HUES48 (cell line): ENCODE results near the gene RFK.

Experiments used
- H3K27ac ChIP-seq: one replicate; pipeline ENCODE4 v1.7.0; 2013; ENCODE audit warnings: low read depth, low read length, inconsistent platforms
- H3K27me3 ChIP-seq: 2 replicates; pipeline ENCODE4 v1.6.1; 2013; ENCODE audit warnings: mild to moderate bottlenecking, low read length; ENCODE audit not compliant: control insufficient read depth, insufficient read depth
- H3K36me3 ChIP-seq: 2 replicates; pipeline ENCODE4 v1.6.1; 2013; ENCODE audit warnings: low read length; ENCODE audit not compliant: control insufficient read depth, insufficient read depth
- H3K4me1 ChIP-seq: 2 replicates; pipeline ENCODE4 v1.6.1; 2013; ENCODE audit warnings: mild to moderate bottlenecking, low read length; ENCODE audit not compliant: control insufficient read depth, insufficient read depth
- H3K4me3 ChIP-seq: 2 replicates; pipeline ENCODE4 v1.5.1; 2013; ENCODE audit warnings: mild to moderate bottlenecking, low read depth, low read length
- H3K9ac ChIP-seq: 2 replicates; pipeline ENCODE4 v1.6.1; 2013; ENCODE audit warnings: mild to moderate bottlenecking, low read depth, low read length, moderate library complexity
- H3K9me3 ChIP-seq: 2 replicates; pipeline ENCODE4 v1.6.1; 2013; ENCODE audit warnings: low read length; ENCODE audit not compliant: control insufficient read depth, insufficient read depth

RFK gene

GRCh38 chr9:76354221-76354620 lies 40.0 kb downstream of the RFK start:
- H3K4me3 ChIP-seq = no peak overlapping the region
- H3K4me1 ChIP-seq = no peaks in the 10 kb centered on the region
- H3K36me3 ChIP-seq = no peaks in the 10 kb centered on the region
- H3K27ac ChIP-seq = no peak overlapping the region
- no peak overlapping the region for H3K9ac ChIP-seq
- H3K9me3 ChIP-seq = no peaks in the 10 kb centered on the region
- H3K27me3 ChIP-seq = no peaks in the 10 kb centered on the region

- Histone ChIP-seq H3K9ac (no peak overlapping the region), H3K27me3 (no peaks in the 10 kb centered on the region), H3K27ac (no peak overlapping the region), H3K9me3 (no peaks in the 10 kb centered on the region), H3K36me3 (no peaks in the 10 kb centered on the region), H3K4me3 (no peak overlapping the region), H3K4me1 (no peaks in the 10 kb centered on the region)
These were observed 40.9 kb downstream of the RFK start for GRCh38 chr9:76353280-76353679.

GRCh38 chr9:76352026-76352620 lies 42.1 kb downstream of the RFK start:
- Histone ChIP-seq H3K9ac (no peak overlapping the region), H3K4me3 (no peak overlapping the region), H3K36me3 (no peaks in the 10 kb centered on the region), H3K4me1 (no peaks in the 10 kb centered on the region), H3K9me3 (no peaks in the 10 kb centered on the region), H3K27me3 (no peaks in the 10 kb centered on the region), H3K27ac (no peak overlapping the region)

GRCh38 chr9:76351006-76351405 lies 43.2 kb downstream of the RFK start:
- Histone ChIP-seq H3K27me3 (no peaks in the 10 kb centered on the region), H3K27ac (no peak overlapping the region), H3K36me3 (no peaks in the 10 kb centered on the region), H3K4me3 (no peak overlapping the region), H3K9ac (no peak overlapping the region), H3K4me1 (no peaks in the 10 kb centered on the region), H3K9me3 (no peaks in the 10 kb centered on the region)

GRCh38 chr9:76349865-76350264 lies 44.4 kb downstream of the RFK start:
- Histone ChIP-seq H3K9me3 (no peaks in the 10 kb centered on the region), H3K27me3 (no peaks in the 10 kb centered on the region), H3K36me3 (no peaks in the 10 kb centered on the region), H3K27ac (no peak overlapping the region), H3K4me3 (no peak overlapping the region), H3K4me1 (no peaks in the 10 kb centered on the region), H3K9ac (no peak overlapping the region)

- H3K27me3 ChIP-seq = no peaks in the 10 kb centered on the region
- no peaks in the 10 kb centered on the region for H3K4me1 ChIP-seq
- no peaks in the 10 kb centered on the region for H3K36me3 ChIP-seq
- H3K9me3 ChIP-seq = no peaks in the 10 kb centered on the region
- H3K27ac ChIP-seq = no peak overlapping the region
- no peak overlapping the region for H3K9ac ChIP-seq
- no peak overlapping the region for H3K4me3 ChIP-seq
These were observed 51.4 kb downstream of the RFK start for GRCh38 chr9:76342858-76343257.

GRCh38 chr9:76342201-76342600 lies 52.0 kb downstream of the RFK start:
- no peaks in the 10 kb centered on the region for H3K36me3 ChIP-seq
- no peaks in the 10 kb centered on the region for H3K9me3 ChIP-seq
- no peaks in the 10 kb centered on the region for H3K27me3 ChIP-seq
- no peak overlapping the region for H3K9ac ChIP-seq
- H3K4me3 ChIP-seq = no peak overlapping the region
- no peak overlapping the region for H3K27ac ChIP-seq
- H3K4me1 ChIP-seq = no peaks in the 10 kb centered on the region

GRCh38 chr9:76341616-76342015 lies 52.6 kb downstream of the RFK start:
- Histone ChIP-seq H3K27ac (no peak overlapping the region), H3K27me3 (no peaks in the 10 kb centered on the region), H3K4me3 (no peak overlapping the region), H3K36me3 (no peaks in the 10 kb centered on the region), H3K9ac (no peak overlapping the region), H3K9me3 (no peaks in the 10 kb centered on the region), H3K4me1 (no peaks in the 10 kb centered on the region)

- no peaks in the 10 kb centered on the region for H3K27me3 ChIP-seq
- no peaks in the 10 kb centered on the region for H3K4me1 ChIP-seq
- H3K9me3 ChIP-seq = no peaks in the 10 kb centered on the region
- no peak overlapping the region for H3K27ac ChIP-seq
- H3K9ac ChIP-seq = no peak overlapping the region
- no peaks in the 10 kb centered on the region for H3K36me3 ChIP-seq
- H3K4me3 ChIP-seq = no peak overlapping the region
These were observed 55.8 kb downstream of the RFK start for GRCh38 chr9:76338418-76338817.

GRCh38 chr9:76336027-76336426 lies 58.2 kb downstream of the RFK start:
- Histone ChIP-seq H3K4me1 (no peaks in the 10 kb centered on the region), H3K27me3 (no peaks in the 10 kb centered on the region), H3K9me3 (no peaks in the 10 kb centered on the region), H3K4me3 (no peak overlapping the region), H3K27ac (no peak overlapping the region), H3K36me3 (no peaks in the 10 kb centered on the region), H3K9ac (no peak overlapping the region)
